Measurements from ENCODE around the gene SLC1A2.

SLC1A2 gene

GRCh38 chr11:35365395-35365794 is 54.0 kb downstream of the SLC1A2 start:
- H3K27me3 ChIP-seq (ENCODE audit: control insufficient read depth in 1 of 2, insufficient read depth in 2 of 2, low read length in 2 of 2) = no peaks in the 10 kb centered on the region
- H3K36me3 ChIP-seq (ENCODE audit: control insufficient read depth in 1 of 2, insufficient read depth in 2 of 2, low read length in 2 of 2) = no peaks in the 10 kb centered on the region
- no peak overlapping the region for H3K9ac ChIP-seq (ENCODE audit: low read depth in 1 of 2, low read length in 2 of 2)
- H3K4me3 ChIP-seq (ENCODE audit: low read depth in 1 of 2, low read length in 2 of 2) = no peak overlapping the region
- peaks cover 4 to 7% of the 10 kb centered on the region in 2 donors for H3K4me1 ChIP-seq (ENCODE audit: control insufficient read depth in 1 of 2, insufficient read depth in 2 of 2, low read length in 2 of 2)
- no peak overlapping the region for H3K27ac ChIP-seq (ENCODE audit: low read depth, low read length)
- no peaks in the 10 kb centered on the region for H3K9me3 ChIP-seq (ENCODE audit: control insufficient read depth in 1 of 2, low read length in 2 of 2)

- no peak overlapping the region for H3K9ac ChIP-seq (ENCODE audit: low read depth in 1 of 2, low read length in 2 of 2)
- no peak overlapping the region for H3K27ac ChIP-seq (ENCODE audit: low read depth, low read length)
- H3K4me1 ChIP-seq (ENCODE audit: control insufficient read depth in 1 of 2, insufficient read depth in 2 of 2, low read length in 2 of 2) = peaks cover 10% of the 10 kb centered on the region in 2 donors
- H3K36me3 ChIP-seq (ENCODE audit: control insufficient read depth in 1 of 2, insufficient read depth in 2 of 2, low read length in 2 of 2) = no peaks in the 10 kb centered on the region
- H3K4me3 ChIP-seq (ENCODE audit: low read depth in 1 of 2, low read length in 2 of 2) = no peak overlapping the region
- no peaks in the 10 kb centered on the region for H3K9me3 ChIP-seq (ENCODE audit: control insufficient read depth in 1 of 2, low read length in 2 of 2)
- no peaks in the 10 kb centered on the region for H3K27me3 ChIP-seq (ENCODE audit: control insufficient read depth in 1 of 2, insufficient read depth in 2 of 2, low read length in 2 of 2)
These were observed 55.2 kb downstream of the SLC1A2 start for GRCh38 chr11:35363854-35364780.

- no peak overlapping the region for H3K27ac ChIP-seq (ENCODE audit: low read depth, low read length)
- no peaks in the 10 kb centered on the region for H3K27me3 ChIP-seq (ENCODE audit: control insufficient read depth in 1 of 2, insufficient read depth in 2 of 2, low read length in 2 of 2)
- H3K4me1 ChIP-seq (ENCODE audit: control insufficient read depth in 1 of 2, insufficient read depth in 2 of 2, low read length in 2 of 2) = peaks cover 11 to 17% of the 10 kb centered on the region in 2 donors
- H3K9ac ChIP-seq (ENCODE audit: low read depth in 1 of 2, low read length in 2 of 2) = no peak overlapping the region
- no peaks in the 10 kb centered on the region for H3K9me3 ChIP-seq (ENCODE audit: control insufficient read depth in 1 of 2, low read length in 2 of 2)
- no peak overlapping the region for H3K4me3 ChIP-seq (ENCODE audit: low read depth in 1 of 2, low read length in 2 of 2)
- H3K36me3 ChIP-seq (ENCODE audit: control insufficient read depth in 1 of 2, insufficient read depth in 2 of 2, low read length in 2 of 2) = no peaks in the 10 kb centered on the region
These were observed 56.0 kb downstream of the SLC1A2 start for GRCh38 chr11:35363246-35363801.

- no peaks in the 10 kb centered on the region for H3K9me3 ChIP-seq (ENCODE audit: control insufficient read depth in 1 of 2, low read length in 2 of 2)
- H3K36me3 ChIP-seq (ENCODE audit: control insufficient read depth in 1 of 2, insufficient read depth in 2 of 2, low read length in 2 of 2) = no peaks in the 10 kb centered on the region
- no peak overlapping the region for H3K4me3 ChIP-seq (ENCODE audit: low read depth in 1 of 2, low read length in 2 of 2)
- H3K9ac ChIP-seq (ENCODE audit: low read depth in 1 of 2, low read length in 2 of 2) = no peak overlapping the region
- H3K4me1 ChIP-seq (ENCODE audit: control insufficient read depth in 1 of 2, insufficient read depth in 2 of 2, low read length in 2 of 2) = peaks cover 11 to 22% of the 10 kb centered on the region in 2 donors
- no peak overlapping the region for H3K27ac ChIP-seq (ENCODE audit: low read depth, low read length)
- H3K27me3 ChIP-seq (ENCODE audit: control insufficient read depth in 1 of 2, insufficient read depth in 2 of 2, low read length in 2 of 2) = no peaks in the 10 kb centered on the region
These were observed 56.8 kb downstream of the SLC1A2 start for GRCh38 chr11:35362521-35362980.

- Histone ChIP-seq H3K27ac (ENCODE audit: low read depth, low read length) (no peak overlapping the region), H3K27me3 (ENCODE audit: control insufficient read depth in 1 of 2, insufficient read depth in 2 of 2, low read length in 2 of 2) (no peaks in the 10 kb centered on the region)
These were observed 59.3 kb downstream of the SLC1A2 start for GRCh38 chr11:35360055-35360530.

GRCh38 chr11:35359321-35360054 is 59.9 kb downstream of the SLC1A2 start:
- no peak overlapping the region for H3K9ac ChIP-seq (ENCODE audit: low read depth in 1 of 2, low read length in 2 of 2)
- H3K27ac ChIP-seq (ENCODE audit: low read depth, low read length) = no peak overlapping the region
- H3K4me3 ChIP-seq (ENCODE audit: low read depth in 1 of 2, low read length in 2 of 2) = no peak overlapping the region

More at GRCh38 chr11:35360055-35360530, 59.3 kb downstream of the SLC1A2 start:
- Histone ChIP-seq H3K4me1 (ENCODE audit: control insufficient read depth in 1 of 2, insufficient read depth in 2 of 2, low read length in 2 of 2) (peaks cover 11 to 22% of the 10 kb centered on the region in 2 donors), H3K4me3 (ENCODE audit: low read depth in 1 of 2, low read length in 2 of 2) (no peak overlapping the region), H3K36me3 (ENCODE audit: control insufficient read depth in 1 of 2, insufficient read depth in 2 of 2, low read length in 2 of 2) (no peaks in the 10 kb centered on the region), H3K9ac (ENCODE audit: low read depth in 1 of 2, low read length in 2 of 2) (no peak overlapping the region), H3K9me3 (ENCODE audit: control insufficient read depth in 1 of 2, low read length in 2 of 2) (no peaks in the 10 kb centered on the region)

GRCh38 chr11:35358391-35358790 is 61.0 kb downstream of the SLC1A2 start:
- H3K4me3 ChIP-seq (ENCODE audit: low read depth in 1 of 2, low read length in 2 of 2) = no peak overlapping the region
- no peaks in the 10 kb centered on the region for H3K36me3 ChIP-seq (ENCODE audit: control insufficient read depth in 1 of 2, insufficient read depth in 2 of 2, low read length in 2 of 2)
- H3K4me1 ChIP-seq (ENCODE audit: control insufficient read depth in 1 of 2, insufficient read depth in 2 of 2, low read length in 2 of 2) = peaks cover 7 to 15% of the 10 kb centered on the region in 2 donors
- no peaks in the 10 kb centered on the region for H3K27me3 ChIP-seq (ENCODE audit: control insufficient read depth in 1 of 2, insufficient read depth in 2 of 2, low read length in 2 of 2)
- no peak overlapping the region for H3K9ac ChIP-seq (ENCODE audit: low read depth in 1 of 2, low read length in 2 of 2)
- no peak overlapping the region for H3K27ac ChIP-seq (ENCODE audit: low read depth, low read length)
- no peaks in the 10 kb centered on the region for H3K9me3 ChIP-seq (ENCODE audit: control insufficient read depth in 1 of 2, low read length in 2 of 2)

More at GRCh38 chr11:35359321-35360054, 59.9 kb downstream of the SLC1A2 start:
- Histone ChIP-seq H3K36me3 (ENCODE audit: control insufficient read depth in 1 of 2, insufficient read depth in 2 of 2, low read length in 2 of 2) (no peaks in the 10 kb centered on the region), H3K27me3 (ENCODE audit: control insufficient read depth in 1 of 2, insufficient read depth in 2 of 2, low read length in 2 of 2) (no peaks in the 10 kb centered on the region), H3K9me3 (ENCODE audit: control insufficient read depth in 1 of 2, low read length in 2 of 2) (no peaks in the 10 kb centered on the region), H3K4me1 (ENCODE audit: control insufficient read depth in 1 of 2, insufficient read depth in 2 of 2, low read length in 2 of 2) (peaks cover 11 to 22% of the 10 kb centered on the region in 2 donors)

GRCh38 chr11:35357923-35358322 is 61.4 kb downstream of the SLC1A2 start:
- no peaks in the 10 kb centered on the region for H3K9me3 ChIP-seq (ENCODE audit: control insufficient read depth in 1 of 2, low read length in 2 of 2)
- no peaks in the 10 kb centered on the region for H3K36me3 ChIP-seq (ENCODE audit: control insufficient read depth in 1 of 2, insufficient read depth in 2 of 2, low read length in 2 of 2)
- no peak overlapping the region for H3K27ac ChIP-seq (ENCODE audit: low read depth, low read length)
- H3K4me1 ChIP-seq (ENCODE audit: control insufficient read depth in 1 of 2, insufficient read depth in 2 of 2, low read length in 2 of 2) = peaks cover 7 to 15% of the 10 kb centered on the region in 2 donors
- H3K27me3 ChIP-seq (ENCODE audit: control insufficient read depth in 1 of 2, insufficient read depth in 2 of 2, low read length in 2 of 2) = no peaks in the 10 kb centered on the region
- H3K9ac ChIP-seq (ENCODE audit: low read depth in 1 of 2, low read length in 2 of 2) = no peak overlapping the region
- H3K4me3 ChIP-seq (ENCODE audit: low read depth in 1 of 2, low read length in 2 of 2) = no peak overlapping the region

- H3K27ac ChIP-seq (ENCODE audit: low read depth, low read length) = no peak overlapping the region
- H3K27me3 ChIP-seq (ENCODE audit: control insufficient read depth in 1 of 2, insufficient read depth in 2 of 2, low read length in 2 of 2) = no peaks in the 10 kb centered on the region
- no peaks in the 10 kb centered on the region for H3K36me3 ChIP-seq (ENCODE audit: control insufficient read depth in 1 of 2, insufficient read depth in 2 of 2, low read length in 2 of 2)
- H3K9ac ChIP-seq (ENCODE audit: low read depth in 1 of 2, low read length in 2 of 2) = no peak overlapping the region
- H3K9me3 ChIP-seq (ENCODE audit: control insufficient read depth in 1 of 2, low read length in 2 of 2) = no peaks in the 10 kb centered on the region
- H3K4me3 ChIP-seq (ENCODE audit: low read depth in 1 of 2, low read length in 2 of 2) = no peak overlapping the region
- H3K4me1 ChIP-seq (ENCODE audit: control insufficient read depth in 1 of 2, insufficient read depth in 2 of 2, low read length in 2 of 2) = peaks cover 10 to 15% of the 10 kb centered on the region in 2 donors
These were observed 64.1 kb downstream of the SLC1A2 start for GRCh38 chr11:35355102-35355749.
